Measurements from ENCODE around the gene MYO7A. TPM values are rescaled to one million over a fixed set of nuclear protein-coding genes. Genes with fewer than 3 reads are reported as not detected.

The MYO7A gene
- total RNA-seq, 2 donors from 2014 or later: 3.1 to 102 TPM

- no peak for DNase-seq (ENCODE audit: low spot score)
- no peak overlapping the region for H3K27ac ChIP-seq
- H3K4me1 ChIP-seq (replicated peaks): no peaks in the 10 kb centered on the region
- H3K9me3 ChIP-seq: no peaks in the 10 kb centered on the region
- WGBS: 74% methylated on average over 4 of the region's 4 CpGs
- no peak overlapping the region for H3K4me3 ChIP-seq
- no peaks in the 10 kb centered on the region for H3K36me3 ChIP-seq
- no peaks in the 10 kb centered on the region for H3K27me3 ChIP-seq (replicated peaks; ENCODE audit: insufficient read depth)
- intact Hi-C loops (cut with DNase I): no loop called here
- no peak for TF ChIP-seq POLR2AphosphoS5 (IDR thresholded peaks at IDR 0.05)
- TF ChIP-seq CTCF (IDR thresholded peaks at IDR 0.05): no peak
- TF ChIP-seq POLR2A (IDR thresholded peaks at IDR 0.05): no peak
Observed at GRCh38 chr11:77209663-77210062, 81.6 kb downstream of the MYO7A start.

GRCh38 chr11:77211040-77211451 is 83.0 kb downstream of the MYO7A start:
- TF ChIP-seq POLR2AphosphoS5 (IDR thresholded peaks at IDR 0.05): no peak
- no peak for TF ChIP-seq CTCF (IDR thresholded peaks at IDR 0.05)
- no peak for TF ChIP-seq POLR2A (IDR thresholded peaks at IDR 0.05)
- no peak for DNase-seq (ENCODE audit: low spot score)

GRCh38 chr11:77211594-77212251 is 83.7 kb downstream of the MYO7A start:
- H3K4me3 ChIP-seq: no peak overlapping the region
- DNase-seq (ENCODE audit: low spot score): no peak
- H3K36me3 ChIP-seq: no peaks in the 10 kb centered on the region
- no peaks in the 10 kb centered on the region for H3K27me3 ChIP-seq (replicated peaks; ENCODE audit: insufficient read depth)
- intact Hi-C loops (cut with DNase I): no loop called here
- no peak overlapping the region for H3K27ac ChIP-seq
- no peaks in the 10 kb centered on the region for H3K4me1 ChIP-seq (replicated peaks)
- TF ChIP-seq POLR2A (IDR thresholded peaks at IDR 0.05): no peak
- TF ChIP-seq CTCF (IDR thresholded peaks at IDR 0.05): no peak
- TF ChIP-seq POLR2AphosphoS5 (IDR thresholded peaks at IDR 0.05): no peak
- 88% methylated on average over 11 of the region's 11 CpGs for WGBS
- H3K9me3 ChIP-seq: no peaks in the 10 kb centered on the region

More at GRCh38 chr11:77211040-77211451, 83.0 kb downstream of the MYO7A start:
- Histone ChIP-seq H3K27me3 (replicated peaks; ENCODE audit: insufficient read depth) (no peaks in the 10 kb centered on the region), H3K27ac (no peak overlapping the region), H3K9me3 (no peaks in the 10 kb centered on the region), H3K4me1 (replicated peaks) (no peaks in the 10 kb centered on the region), H3K4me3 (no peak overlapping the region), H3K36me3 (no peaks in the 10 kb centered on the region)
- intact Hi-C loops (cut with DNase I): no loop called here
- WGBS: 93% methylated on average over 14 of the region's 14 CpGs

- 96% methylated on average over 8 of the region's 8 CpGs for WGBS
- intact Hi-C loops (cut with DNase I): no loop called here
- no peaks in the 10 kb centered on the region for H3K36me3 ChIP-seq
- H3K27ac ChIP-seq: no peak overlapping the region
- no peaks in the 10 kb centered on the region for H3K27me3 ChIP-seq (replicated peaks; ENCODE audit: insufficient read depth)
- no peak overlapping the region for H3K4me3 ChIP-seq
- DNase-seq (ENCODE audit: low spot score): no peak
- no peaks in the 10 kb centered on the region for H3K9me3 ChIP-seq
- TF ChIP-seq POLR2AphosphoS5 (IDR thresholded peaks at IDR 0.05) (no peak), CTCF (IDR thresholded peaks at IDR 0.05) (no peak), POLR2A (IDR thresholded peaks at IDR 0.05) (no peak)
- no peaks in the 10 kb centered on the region for H3K4me1 ChIP-seq (replicated peaks)
Observed at GRCh38 chr11:77212314-77213007, 84.4 kb downstream of the MYO7A start.
